ENCODE results near the gene ELF5. TPM values are rescaled to one million over a fixed set of nuclear protein-coding genes. Genes with fewer than 3 reads are reported as not detected.

Gene ELF5
- total RNA-seq, 6 donors from 2014 or later: 1.2 to 29.3 (median 8.5) TPM

GRCh38 chr11:34542089-34542488 lies 28.5 kb upstream of the ELF5 start:
- Histone ChIP-seq H3K4me3 (no peak overlapping the region), H3K4me1 (no peaks in the 10 kb centered on the region), H3K27me3 (no peaks in the 10 kb centered on the region), H3K27ac (no peak overlapping the region), H3K9me3 (no peaks in the 10 kb centered on the region), H3K36me3 (no peaks in the 10 kb centered on the region)
- ATAC-seq (ENCODE audit: low FRiP score in 2 of 2) (no peak), DNase-seq (no peak)
- TF ChIP-seq POLR2AphosphoS5 (IDR thresholded peaks at IDR 0.05): no peak
- TF ChIP-seq CTCF (IDR thresholded peaks at IDR 0.05): no peak
- no peak for TF ChIP-seq POLR2A (IDR thresholded peaks at IDR 0.05)
- no peak for TF ChIP-seq EP300 (IDR thresholded peaks at IDR 0.05)

GRCh38 chr11:34540870-34541269 lies 27.3 kb upstream of the ELF5 start:
- Histone ChIP-seq H3K27ac (no peak overlapping the region), H3K9me3 (no peaks in the 10 kb centered on the region), H3K36me3 (no peaks in the 10 kb centered on the region), H3K27me3 (no peaks in the 10 kb centered on the region), H3K4me1 (no peaks in the 10 kb centered on the region), H3K4me3 (no peak overlapping the region)
- 79 to 81% methylated on average over 6 of the region's 6 CpGs for WGBS, 2 donors
- ATAC-seq (ENCODE audit: low FRiP score in 2 of 2): no peak
- no peak for DNase-seq
- TF ChIP-seq EP300 (IDR thresholded peaks at IDR 0.05) (no peak), POLR2AphosphoS5 (IDR thresholded peaks at IDR 0.05) (no peak), CTCF (IDR thresholded peaks at IDR 0.05) (no peak), POLR2A (IDR thresholded peaks at IDR 0.05) (no peak)

- Histone ChIP-seq H3K4me1 (no peaks in the 10 kb centered on the region), H3K27me3 (no peaks in the 10 kb centered on the region), H3K27ac (no peak overlapping the region), H3K4me3 (no peak overlapping the region), H3K9me3 (no peaks in the 10 kb centered on the region), H3K36me3 (no peaks in the 10 kb centered on the region)
- TF ChIP-seq CTCF (IDR thresholded peaks at IDR 0.05): no peak
- TF ChIP-seq EP300 (IDR thresholded peaks at IDR 0.05): no peak
- no peak for TF ChIP-seq POLR2AphosphoS5 (IDR thresholded peaks at IDR 0.05)
- no peak for TF ChIP-seq POLR2A (IDR thresholded peaks at IDR 0.05)
- 64 to 67% methylated on average over 1 of the region's 1 CpG for WGBS, 2 donors
- DNase-seq (no peak), ATAC-seq (ENCODE audit: low FRiP score in 2 of 2) (no peak)
Observed at GRCh38 chr11:34537636-34538035, 24.0 kb upstream of the ELF5 start.

- TF ChIP-seq POLR2AphosphoS5 (IDR thresholded peaks at IDR 0.05) (no peak), POLR2A (IDR thresholded peaks at IDR 0.05) (no peak), EP300 (IDR thresholded peaks at IDR 0.05) (no peak), CTCF (IDR thresholded peaks at IDR 0.05) (no peak)
- no peak for ATAC-seq (ENCODE audit: low FRiP score in 2 of 2)
- Histone ChIP-seq H3K36me3 (no peaks in the 10 kb centered on the region), H3K4me1 (no peaks in the 10 kb centered on the region), H3K4me3 (no peak overlapping the region), H3K27me3 (no peaks in the 10 kb centered on the region), H3K27ac (no peak overlapping the region), H3K9me3 (no peaks in the 10 kb centered on the region)
- DNase-seq: no peak
Observed at GRCh38 chr11:34536056-34536455, 22.5 kb upstream of the ELF5 start.

- DNase-seq (no peak), ATAC-seq (ENCODE audit: low FRiP score in 2 of 2) (no peak)
- no peak overlapping the region for H3K27ac ChIP-seq
- no peak overlapping the region for H3K4me3 ChIP-seq
- H3K27me3 ChIP-seq: no peaks in the 10 kb centered on the region
- 88 to 94% methylated on average over 3 of the region's 3 CpGs for WGBS, 2 donors
- H3K9me3 ChIP-seq: no peaks in the 10 kb centered on the region
- no peak for TF ChIP-seq CTCF (IDR thresholded peaks at IDR 0.05)
- no peaks in the 10 kb centered on the region for H3K36me3 ChIP-seq
- no peaks in the 10 kb centered on the region for H3K4me1 ChIP-seq
Observed at GRCh38 chr11:34534826-34535225, 21.2 kb upstream of the ELF5 start.
